22Rv1 (cell line): ENCODE data around the gene FAHD1.

ENCODE experiments used
- ZFX ChIP-seq: fragments of 450-650 bp; IDR thresholded peaks from 2 replicates; pipeline ENCODE4 v1.6.1; 2017; ENCODE audit warnings: antibody characterized with exemption, borderline replicate concordance
- TF ChIP-seq, protein P1 (sequence below): fragments of 450-650 bp; IDR thresholded peaks from 2 replicates; pipeline ENCODE4 v1.5.1; 2017; ENCODE audit warnings: mild to moderate bottlenecking

DNA sequence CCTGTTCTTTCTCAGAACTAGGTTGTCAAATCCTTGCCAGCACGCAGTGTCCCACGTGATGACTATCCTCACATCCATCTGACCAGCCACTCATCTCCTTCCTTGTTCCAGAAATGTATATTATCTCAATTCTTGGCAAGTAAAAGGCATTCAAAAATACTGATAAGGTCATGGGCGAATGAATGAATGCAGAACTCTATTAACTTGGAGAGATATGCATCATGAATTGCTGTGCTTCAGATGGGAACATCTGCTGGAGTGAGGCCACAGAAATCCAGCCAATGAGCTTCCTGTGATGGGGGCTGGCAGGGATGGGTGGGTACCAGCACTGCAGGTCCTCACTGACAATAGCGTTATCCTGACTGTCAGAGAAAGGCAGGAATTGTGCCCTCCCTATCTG lies 19.0 kb downstream of the FAHD1 start:
- TF ChIP-seq, protein P1, sequence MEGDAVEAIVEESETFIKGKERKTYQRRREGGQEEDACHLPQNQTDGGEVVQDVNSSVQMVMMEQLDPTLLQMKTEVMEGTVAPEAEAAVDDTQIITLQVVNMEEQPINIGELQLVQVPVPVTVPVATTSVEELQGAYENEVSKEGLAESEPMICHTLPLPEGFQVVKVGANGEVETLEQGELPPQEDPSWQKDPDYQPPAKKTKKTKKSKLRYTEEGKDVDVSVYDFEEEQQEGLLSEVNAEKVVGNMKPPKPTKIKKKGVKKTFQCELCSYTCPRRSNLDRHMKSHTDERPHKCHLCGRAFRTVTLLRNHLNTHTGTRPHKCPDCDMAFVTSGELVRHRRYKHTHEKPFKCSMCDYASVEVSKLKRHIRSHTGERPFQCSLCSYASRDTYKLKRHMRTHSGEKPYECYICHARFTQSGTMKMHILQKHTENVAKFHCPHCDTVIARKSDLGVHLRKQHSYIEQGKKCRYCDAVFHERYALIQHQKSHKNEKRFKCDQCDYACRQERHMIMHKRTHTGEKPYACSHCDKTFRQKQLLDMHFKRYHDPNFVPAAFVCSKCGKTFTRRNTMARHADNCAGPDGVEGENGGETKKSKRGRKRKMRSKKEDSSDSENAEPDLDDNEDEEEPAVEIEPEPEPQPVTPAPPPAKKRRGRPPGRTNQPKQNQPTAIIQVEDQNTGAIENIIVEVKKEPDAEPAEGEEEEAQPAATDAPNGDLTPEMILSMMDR = no peak
- no peak for TF ChIP-seq ZFX
